Measurements from ENCODE around the gene GAK. TPM values are rescaled to one million over a fixed set of nuclear protein-coding genes. Genes with fewer than 3 reads are reported as not detected.
"Not testable (repeated sequence)": the region's sequence is repeated elsewhere in the genome, so short reads cannot be mapped to it uniquely, and the experiment has no call there.

The GAK gene
- total RNA-seq, 2 donors from 2014 or later: 197 to 265 TPM

DNA sequence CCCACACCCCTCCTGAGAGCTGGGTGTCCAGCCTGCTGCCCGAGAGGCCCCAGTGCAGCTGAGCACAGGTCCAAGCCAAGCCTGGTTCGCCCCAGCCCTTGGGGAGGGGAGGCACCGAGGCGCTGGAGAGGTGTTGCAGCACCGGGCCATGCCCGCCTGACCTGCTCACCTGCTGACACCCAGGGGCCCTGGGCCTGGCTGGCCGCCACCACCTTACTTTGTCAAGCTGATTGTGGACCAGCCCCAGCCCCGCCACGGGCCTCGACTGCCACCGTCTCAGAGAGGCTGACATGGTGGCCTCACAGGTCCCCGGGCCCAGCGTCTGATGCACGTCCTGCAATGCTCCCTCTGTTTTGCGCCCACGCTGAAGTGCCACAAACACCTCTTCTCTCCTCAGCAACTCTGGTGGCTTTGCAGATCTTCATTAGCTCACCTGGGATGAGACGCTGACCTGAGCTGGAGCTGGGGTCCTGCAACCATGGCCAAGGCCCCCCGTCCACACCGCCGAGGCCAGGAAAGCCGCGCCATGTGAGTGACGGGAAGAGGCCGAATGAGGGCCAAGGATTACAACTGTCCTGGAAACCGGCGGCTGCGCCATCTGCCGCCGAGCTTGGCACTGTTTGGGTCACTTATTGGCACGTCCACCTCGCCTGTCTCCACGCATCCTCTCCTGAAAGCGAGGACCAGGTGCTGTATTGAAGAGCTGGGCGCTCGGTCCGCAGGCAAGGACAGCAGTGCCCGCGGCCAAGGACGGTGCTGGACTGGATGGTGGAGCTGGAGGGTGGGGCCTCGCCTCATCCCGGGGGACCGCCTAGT, 113.8 kb downstream of the GAK start:
- intact Hi-C loops (cut with DNase I, micrococcal nuclease): no loop called here
- DNase-seq: peak in 1 of 2 donors; percentile 18
- no peak for ATAC-seq

DNA sequence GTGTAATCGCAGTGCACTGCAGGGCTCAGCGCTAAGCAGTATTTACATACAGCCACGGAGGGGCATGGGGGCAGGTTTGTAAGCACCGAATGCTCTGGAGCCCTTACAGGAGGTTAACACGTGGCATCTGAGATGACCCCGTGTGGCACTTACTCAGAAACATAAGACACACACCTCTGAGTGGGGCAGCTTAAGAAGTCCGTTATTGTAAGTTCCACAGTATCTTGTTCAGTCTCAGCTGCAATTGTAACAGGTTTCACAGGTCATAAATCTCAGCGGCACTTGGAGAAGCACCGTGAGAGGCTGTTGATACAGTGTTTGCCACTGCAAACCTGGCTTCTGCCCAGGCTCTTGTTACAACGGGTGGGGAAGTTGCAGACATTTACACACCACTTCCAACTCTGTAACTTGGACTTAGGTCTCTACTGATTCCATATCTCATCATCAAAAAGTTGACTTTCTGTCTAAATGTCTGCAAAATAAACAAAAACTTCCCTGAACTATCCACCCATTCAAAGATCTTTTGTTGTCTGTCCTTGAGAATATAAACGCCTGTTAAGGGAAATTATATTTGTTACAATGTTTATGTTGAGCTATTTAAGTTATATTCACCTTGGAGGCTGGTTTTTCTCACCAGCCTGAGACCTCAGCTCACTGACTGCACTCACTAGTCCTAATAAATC, 116.5 kb downstream of the GAK start:
- ATAC-seq (peak; percentile 96), DNase-seq (peak; percentile 64 to 80)
- intact Hi-C loops (cut with DNase I, micrococcal nuclease): no loop called here

DNA sequence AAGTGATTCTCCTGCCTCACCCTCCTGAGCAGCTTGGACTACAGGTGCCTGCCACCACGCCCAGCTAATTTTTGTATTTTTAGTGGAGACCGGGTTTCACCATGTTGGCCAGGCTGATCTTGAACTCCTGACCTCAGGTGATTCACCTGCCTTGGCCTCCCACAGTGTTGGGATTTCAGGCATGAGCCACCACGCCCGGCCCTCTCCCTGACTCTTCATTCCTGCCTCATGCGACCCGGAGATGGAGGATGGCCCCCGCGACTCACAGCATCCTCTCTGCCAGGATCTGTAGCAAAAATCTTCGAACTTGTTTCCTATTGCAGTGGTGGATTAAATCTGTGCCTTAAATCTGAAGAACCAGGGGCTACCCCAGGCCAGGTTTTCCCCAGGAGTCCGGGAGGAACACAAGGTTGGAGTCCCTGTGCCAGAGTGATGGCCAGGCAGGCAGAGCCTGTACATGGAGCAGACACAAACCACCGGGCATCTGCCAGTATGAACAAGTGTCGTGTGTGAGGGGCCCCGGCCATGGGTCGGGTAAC, 117.7 kb downstream of the GAK start:
- ATAC-seq (no peak), DNase-seq (no peak)
- intact Hi-C loops (cut with DNase I, micrococcal nuclease): no loop called here

DNA sequence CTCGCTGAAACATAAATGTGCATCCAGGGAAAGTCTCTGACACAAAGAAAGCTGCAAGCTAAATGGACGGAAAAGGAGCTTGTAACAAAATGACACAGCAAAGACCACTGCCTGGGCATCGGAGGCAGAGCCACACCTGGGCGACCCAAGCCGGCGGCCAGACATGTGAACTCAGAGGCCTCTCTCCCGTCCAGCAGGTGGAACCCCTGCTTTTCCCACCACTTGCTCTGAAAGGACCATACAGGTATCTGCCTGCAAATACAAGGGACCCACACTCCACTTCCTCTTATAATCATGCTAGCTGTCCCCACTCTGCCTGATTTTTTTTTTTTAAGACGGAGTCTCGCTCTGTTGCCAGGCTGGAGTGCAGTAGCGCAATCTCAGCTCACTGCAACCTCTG, 118.2 kb downstream of the GAK start:
- DNase-seq: no peak
- intact Hi-C loops (cut with DNase I, micrococcal nuclease): no loop called here

DNA sequence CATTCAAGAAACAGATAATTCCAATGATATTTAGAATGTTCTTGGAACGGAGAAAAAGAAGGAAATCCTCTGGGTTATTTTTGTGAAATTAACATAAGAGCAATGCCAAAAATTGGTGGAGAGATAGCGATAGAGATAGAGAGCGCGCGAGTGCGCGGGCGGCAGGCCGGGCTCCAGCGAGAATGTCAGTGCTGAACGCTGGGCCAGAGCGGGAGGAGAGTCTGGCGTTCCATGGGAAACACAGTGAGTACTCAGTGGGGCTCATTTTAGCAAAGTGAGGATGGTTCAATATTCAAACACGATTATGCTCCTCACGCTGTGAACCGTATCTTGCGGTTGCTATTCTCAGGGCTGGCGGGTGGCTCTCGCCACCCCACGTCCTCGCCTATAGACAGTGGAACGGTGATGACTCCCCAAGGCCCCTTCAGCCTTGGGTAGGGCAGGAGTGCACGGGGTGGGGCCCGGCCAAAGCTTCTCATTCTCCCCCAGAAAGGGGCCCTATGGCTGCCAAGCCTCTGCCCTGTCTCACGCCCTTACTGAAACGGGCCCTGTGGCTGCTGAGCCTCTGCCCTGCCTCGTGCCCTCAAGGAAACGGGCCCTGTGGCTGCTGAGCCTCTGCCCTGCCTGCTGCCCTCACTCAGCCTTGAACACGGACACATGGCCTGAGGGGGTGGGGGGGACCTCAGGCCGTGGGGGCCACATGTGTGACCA, 123.1 kb downstream of the GAK start:
- intact Hi-C loops (cut with DNase I, micrococcal nuclease): no loop called here
- DNase-seq (no peak), ATAC-seq (no peak)

More for the DNA sequence above, 118.2 kb downstream of the GAK start:
- ATAC-seq: no peak

DNA sequence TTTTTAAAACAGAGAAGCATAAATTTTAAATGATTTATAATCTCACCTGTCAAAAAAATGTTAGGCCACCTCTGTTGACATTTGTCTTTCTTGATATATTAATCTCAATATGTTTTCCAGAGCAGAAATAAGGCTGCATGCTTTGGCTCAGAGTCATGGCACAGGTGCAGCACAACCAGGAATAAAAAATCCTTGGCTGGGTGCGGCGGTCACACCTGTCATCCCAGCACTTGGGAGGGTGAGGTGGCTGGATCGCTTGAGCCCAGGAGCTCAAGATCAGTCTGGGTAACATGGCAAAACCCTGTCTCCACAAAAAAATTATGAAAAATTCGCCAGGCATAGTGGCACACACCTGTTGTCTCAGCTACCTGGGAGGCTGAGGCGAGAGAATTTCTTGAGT, 124.3 kb downstream of the GAK start:
- DNase-seq: peak in 1 of 2 donors; percentile 52
- intact Hi-C loops (cut with DNase I, micrococcal nuclease): no loop called here
- peak; percentile 94 for ATAC-seq

DNA sequence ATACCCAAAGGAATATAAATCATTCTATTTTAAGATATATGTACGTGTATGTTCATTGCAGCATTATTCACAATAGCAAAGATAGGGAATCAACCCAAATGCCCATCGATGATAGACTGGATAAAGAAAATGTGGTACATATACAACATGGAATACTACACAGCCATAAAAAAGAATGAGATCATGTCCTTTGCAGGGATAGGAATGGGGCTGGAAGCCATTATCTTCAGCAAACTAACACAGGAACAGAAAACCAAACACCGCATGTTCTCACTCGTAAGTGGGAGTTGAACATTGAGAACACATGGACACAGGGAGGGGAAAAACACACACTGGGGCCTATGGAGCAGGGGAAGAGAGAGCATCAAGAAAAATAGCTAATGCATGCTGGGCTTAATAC, 125.1 kb downstream of the GAK start:
- intact Hi-C loops (cut with DNase I, micrococcal nuclease); ATAC-seq; DNase-seq: not testable (repeated sequence)

DNA sequence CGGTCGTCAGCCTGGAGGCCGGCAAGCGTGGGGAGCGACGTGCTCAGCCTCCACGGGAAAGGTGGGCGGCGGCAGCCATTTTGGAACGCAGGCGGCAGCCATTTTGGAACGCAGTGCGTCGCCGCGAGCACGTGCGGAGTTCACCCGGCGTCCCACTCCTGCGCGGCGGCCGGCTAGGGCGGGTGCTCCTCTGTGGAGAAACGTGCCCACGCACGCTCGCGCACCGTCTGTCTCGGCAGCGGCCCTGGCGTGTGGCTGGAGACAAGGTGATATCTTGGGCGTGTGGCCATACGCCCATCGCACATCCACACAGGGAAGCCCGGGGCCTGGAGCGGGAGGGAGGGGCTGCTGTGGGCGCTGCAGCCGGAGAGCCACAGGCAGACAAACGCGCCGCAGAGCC, 127.3 kb downstream of the GAK start:
- no peak for DNase-seq
- no peak for ATAC-seq
- intact Hi-C loops (cut with DNase I, micrococcal nuclease): no loop called here

DNA sequence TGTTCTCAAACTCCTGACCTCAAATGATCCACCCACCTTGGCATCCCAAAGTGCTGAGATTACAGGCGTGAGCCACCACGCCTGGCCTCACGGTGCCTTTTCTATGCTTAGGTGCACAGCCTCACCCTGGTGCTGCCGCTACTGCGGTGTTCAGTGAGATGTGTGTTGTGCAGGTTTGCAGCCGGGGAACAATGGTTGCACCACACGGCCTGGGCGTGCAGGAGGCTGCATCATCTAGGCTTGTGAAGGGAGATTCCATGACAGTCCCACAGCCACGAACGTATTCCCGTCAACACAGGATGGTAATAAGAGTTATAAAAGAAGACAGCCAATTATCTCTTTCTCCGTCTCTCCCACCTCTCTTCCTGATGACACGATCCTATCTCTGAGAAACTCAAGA, 128.2 kb downstream of the GAK start:
- ATAC-seq (no peak), DNase-seq (no peak)
- intact Hi-C loops (cut with DNase I, micrococcal nuclease): no loop called here

DNA sequence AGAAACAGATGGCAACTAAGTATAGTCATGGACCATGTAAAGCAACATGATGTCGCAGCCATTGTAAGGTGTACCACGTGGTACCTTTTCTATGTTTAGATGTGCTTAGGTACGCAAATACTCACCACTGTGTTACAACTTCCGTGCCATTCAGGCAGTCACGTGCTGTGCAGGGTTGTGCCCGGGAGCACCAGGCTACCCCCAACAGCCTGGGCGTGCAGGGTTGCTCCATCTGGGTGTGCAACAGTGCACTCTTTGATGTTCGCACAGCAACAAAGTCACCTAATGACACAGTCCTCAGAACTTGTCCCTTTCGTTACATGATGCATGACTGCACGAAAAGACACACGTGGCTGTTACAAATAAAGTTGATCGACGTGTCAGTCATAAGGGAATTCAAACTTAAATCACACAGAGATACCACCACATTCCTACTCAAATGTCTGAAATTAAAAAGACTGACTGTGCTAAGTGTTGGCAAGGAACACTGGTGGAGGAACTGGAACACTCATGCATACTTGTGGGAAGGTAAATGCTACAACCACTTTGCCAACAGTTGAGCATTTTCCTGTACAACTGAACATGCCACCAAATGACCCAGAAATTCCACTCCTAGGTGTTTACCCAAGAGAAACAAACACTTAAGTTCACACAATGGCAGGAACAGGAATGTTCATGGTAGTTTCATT, 130.5 kb downstream of the GAK start:
- intact Hi-C loops (cut with DNase I, micrococcal nuclease): no loop called here
- ATAC-seq (no peak), DNase-seq (no peak)

Other genes starting within 250 kb of the GAK start
- 10 to 100 TPM; 10.7 to 15.8 TPM for gene SLC49A3, start 243.2 kb downstream of the GAK start, total RNA-seq
- gene PCGF3, start 226.5 kb downstream of the GAK start, total RNA-seq: 10 to 100 TPM; 46.9 to 51.9 TPM
- gene CPLX1, start 106.2 kb downstream of the GAK start, total RNA-seq: 1 to 10 TPM; 2.7 to 3.5 TPM
- 10 to 100 TPM; 21.4 to 28.6 TPM for gene TMEM175, start 144 bp upstream of the GAK start, total RNA-seq
- 10 to 100 TPM; 47.8 to 49.6 TPM for gene DGKQ, start 41.3 kb upstream of the GAK start, total RNA-seq
- gene IDUA, start 54.7 kb upstream of the GAK start, total RNA-seq: 10 to 100 TPM; 28.7 to 40.9 TPM
- gene SLC26A1, start 61.1 kb upstream of the GAK start, total RNA-seq: 1 to 10 TPM; 1.6 to 2.0 TPM
- gene FGFRL1, start 79.3 kb upstream of the GAK start, total RNA-seq: 10 to 100 TPM; 17.0 to 17.2 TPM
- gene RNF212, start 181.2 kb upstream of the GAK start, total RNA-seq: 1 to 10 TPM; 1.6 to 2.9 TPM
- gene SPON2, start 240.3 kb upstream of the GAK start, total RNA-seq: 10 to 100 TPM; 26.6 to 34.3 TPM

Measured in left colon (tissue), 2 donors.